Amygdala (tissue), 56 donors: Measurements from ENCODE around the gene BCAS3.

Experiments used
- DNase-seq, 56 donors: peaks; one replicate each; lab custom pipeline; 2025; lab: John Stamatoyannopoulos, UW

Gene BCAS3

DNA sequence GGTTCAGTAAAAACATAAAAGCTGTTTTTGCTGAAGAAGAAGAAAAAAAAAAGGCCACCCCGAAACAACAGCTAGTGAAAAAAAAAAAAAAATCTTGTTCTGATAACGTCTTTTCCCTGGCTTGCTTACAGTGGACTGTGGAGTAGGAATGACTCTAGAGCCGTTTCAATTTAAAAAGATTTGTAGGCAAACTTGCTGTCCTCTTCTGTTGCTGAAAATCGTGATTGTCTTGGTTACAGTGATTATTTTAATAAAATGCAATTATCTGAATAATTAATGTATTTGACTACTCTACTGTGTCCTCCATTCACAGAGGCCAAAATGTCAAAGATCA, 531.4 kb downstream of the BCAS3 start:
- DNase-seq = no peak

DNA sequence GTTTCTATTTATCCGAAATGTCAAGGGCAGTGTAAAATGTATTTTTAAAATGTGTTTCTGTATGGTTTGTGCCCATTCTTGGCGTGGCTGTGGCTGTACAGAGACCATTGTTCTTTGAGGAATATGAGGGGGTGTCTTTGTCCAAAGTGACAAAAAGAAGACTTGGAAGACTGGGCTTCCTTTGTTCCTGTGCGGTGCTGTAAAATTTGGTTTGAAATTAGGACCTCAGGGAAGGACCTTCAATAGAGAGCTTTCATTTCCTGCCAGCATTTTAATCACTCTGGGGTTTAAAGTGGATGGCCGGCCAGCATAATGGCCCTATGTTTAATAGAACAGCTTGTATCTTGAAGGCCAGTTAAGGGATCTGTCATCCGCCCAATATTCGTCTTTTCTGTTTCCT, 531.9 kb downstream of the BCAS3 start:
- peak in 35 of 56 donors; percentile 2 to 65 (median 17) for DNase-seq

DNA sequence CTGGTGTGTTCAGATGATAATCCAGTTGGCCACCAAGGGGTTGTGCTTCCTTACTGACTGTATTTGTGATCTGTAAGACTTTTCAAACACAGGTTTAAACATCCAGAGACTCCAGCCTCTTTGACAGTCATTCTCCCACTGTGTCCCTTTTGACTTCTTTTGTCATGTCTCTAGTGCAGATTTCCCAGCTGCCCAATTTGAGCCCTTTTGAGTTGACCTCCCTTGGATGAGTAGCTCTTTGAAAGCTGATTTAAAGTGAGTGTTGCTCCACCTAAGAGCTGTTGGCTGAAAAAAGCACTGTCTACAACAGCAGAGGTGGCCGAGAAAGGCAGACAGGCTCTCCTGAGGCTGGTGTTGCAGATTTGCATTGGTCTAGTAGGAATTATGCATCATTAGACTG, 533.6 kb downstream of the BCAS3 start:
- no peak for DNase-seq

DNA sequence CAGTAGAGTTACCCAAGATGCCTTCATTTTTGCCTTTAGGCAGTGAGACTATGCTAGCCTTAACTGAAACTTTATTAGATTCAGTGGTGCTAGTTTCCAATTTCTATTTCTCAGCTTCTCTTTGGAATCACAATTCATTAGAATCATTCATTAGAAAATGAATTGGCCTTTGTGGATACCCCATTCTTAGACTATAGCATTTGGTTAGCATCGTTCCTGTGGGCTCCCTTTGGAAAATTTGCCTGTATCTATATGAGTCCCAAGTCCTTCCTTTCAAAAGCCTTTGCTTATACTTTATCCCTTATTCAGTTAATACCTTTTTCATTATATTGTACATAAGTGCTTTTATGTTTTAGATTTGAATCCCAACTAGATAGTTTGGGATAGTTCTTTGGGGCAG, 535.0 kb downstream of the BCAS3 start:
- DNase-seq = no peak

DNA sequence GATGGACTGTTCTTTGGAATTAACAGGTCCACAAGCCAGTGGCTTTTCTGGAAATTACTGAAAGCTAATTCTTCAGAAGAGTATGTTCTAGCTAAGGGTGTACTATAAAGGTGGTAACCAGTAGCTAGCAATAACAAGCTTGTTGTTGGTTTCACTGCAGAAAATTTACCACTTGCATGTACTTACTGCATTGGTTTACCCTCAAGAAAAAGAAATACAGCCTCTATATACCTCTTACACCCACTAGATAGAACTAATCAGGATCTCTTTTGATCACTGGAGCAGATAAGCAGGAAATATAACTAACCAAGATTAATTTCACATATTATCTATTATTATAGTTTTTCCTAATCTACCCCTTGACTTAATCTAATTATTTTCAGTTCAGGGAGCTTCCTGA, 537.1 kb downstream of the BCAS3 start:
- DNase-seq = no peak

DNA sequence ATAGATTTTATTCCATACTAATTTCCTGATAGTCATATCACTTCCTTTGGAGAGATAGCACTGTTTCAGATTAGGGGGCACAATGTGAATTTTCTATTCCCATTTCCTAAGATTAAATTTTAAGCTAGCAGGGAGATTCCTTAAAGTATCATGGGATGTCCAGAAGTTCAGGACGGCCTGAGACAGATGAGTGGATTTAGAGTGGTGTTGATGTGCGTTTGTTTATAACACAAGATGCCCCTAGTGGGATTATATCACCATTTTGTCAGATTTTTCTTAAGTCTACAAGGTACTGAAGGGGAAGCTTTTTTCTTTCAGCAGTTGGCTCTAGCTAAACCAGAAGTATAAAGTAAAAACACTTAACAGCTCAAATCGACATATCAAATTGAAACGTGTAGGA, 538.4 kb downstream of the BCAS3 start:
- no peak for DNase-seq

DNA sequence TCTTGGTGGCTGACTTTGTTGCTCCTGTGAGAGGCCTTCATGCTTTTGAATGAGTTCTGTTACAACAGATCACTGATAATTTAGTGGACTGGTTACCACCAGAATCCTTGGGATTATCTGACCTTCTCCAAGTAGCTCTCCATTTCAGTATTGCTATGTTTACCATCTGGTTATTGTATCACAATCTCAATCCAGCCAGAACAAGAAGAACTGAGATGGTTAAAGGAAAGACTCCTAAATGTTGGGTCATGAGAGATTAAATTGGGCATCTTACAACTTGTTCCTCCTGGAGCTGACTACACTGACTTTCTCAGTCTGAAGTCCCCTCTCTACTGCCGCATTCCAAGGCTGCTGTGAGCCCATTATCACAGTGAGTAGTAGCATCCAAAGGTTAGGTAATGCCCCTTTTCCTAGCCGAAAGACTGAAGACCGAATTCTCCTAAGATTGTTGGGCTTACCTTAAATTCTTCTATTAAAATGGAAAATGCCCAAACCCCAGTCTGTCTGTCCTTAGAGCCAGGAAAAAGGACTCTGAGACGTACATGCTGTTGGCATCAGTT, 540.3 kb downstream of the BCAS3 start:
- DNase-seq = no peak

DNA sequence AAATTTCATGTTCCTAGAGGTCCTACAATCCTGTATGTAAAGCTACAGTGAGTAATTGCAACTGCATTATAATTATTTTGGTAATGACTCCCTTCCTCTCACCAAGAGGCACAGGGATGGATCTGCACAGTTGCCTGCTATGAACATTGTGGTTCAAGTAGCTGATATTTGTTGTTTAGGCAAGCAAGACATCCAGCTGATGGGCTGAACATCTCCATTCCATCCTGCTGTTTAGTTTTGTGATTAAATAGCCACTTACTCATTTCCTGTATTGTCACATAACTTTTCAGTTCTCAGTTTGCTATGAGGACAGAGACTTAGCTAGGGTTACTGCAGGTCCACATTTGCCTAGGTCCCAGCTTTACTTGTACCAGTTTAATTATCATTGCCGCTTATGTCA, 540.8 kb downstream of the BCAS3 start:
- no peak for DNase-seq

DNA sequence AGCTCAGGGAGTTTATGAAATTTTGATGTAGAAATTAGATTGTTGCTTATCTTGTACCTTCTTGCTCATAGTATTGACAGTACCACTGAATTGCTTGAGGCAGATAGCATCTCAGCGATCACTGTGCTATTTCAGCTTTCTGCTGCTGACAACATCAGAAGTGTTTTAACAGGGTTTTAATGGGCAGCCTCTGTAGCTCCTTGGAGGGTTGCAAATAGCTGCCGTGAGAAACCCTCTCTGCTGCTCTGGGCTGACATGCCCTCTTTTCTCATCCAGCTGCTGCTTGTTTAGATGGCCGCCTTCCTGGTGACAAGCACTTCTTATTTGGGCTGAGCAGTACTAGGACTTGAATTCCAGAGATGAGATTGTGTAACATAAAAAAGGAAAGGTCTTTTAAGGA, 541.8 kb downstream of the BCAS3 start:
- DNase-seq = no peak

DNA sequence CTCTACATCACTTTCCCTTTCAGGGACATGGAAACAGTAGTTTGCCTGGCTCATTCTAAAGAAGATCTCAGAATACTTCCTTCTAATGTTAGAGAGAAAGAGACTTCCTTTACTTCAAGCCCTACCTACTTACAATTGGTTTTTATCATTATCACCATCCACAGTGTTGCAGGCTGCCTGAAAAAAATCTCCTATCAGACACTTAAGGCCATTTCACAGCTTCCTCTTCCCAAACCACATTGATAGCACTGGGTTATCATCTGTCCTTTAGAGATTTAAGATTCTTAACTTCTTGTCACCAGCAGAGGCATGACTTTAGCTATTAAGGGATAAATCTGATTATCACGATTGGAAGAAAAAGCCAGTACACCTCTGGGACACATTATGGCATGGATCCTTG, 543.5 kb downstream of the BCAS3 start:
- DNase-seq = no peak

DNA sequence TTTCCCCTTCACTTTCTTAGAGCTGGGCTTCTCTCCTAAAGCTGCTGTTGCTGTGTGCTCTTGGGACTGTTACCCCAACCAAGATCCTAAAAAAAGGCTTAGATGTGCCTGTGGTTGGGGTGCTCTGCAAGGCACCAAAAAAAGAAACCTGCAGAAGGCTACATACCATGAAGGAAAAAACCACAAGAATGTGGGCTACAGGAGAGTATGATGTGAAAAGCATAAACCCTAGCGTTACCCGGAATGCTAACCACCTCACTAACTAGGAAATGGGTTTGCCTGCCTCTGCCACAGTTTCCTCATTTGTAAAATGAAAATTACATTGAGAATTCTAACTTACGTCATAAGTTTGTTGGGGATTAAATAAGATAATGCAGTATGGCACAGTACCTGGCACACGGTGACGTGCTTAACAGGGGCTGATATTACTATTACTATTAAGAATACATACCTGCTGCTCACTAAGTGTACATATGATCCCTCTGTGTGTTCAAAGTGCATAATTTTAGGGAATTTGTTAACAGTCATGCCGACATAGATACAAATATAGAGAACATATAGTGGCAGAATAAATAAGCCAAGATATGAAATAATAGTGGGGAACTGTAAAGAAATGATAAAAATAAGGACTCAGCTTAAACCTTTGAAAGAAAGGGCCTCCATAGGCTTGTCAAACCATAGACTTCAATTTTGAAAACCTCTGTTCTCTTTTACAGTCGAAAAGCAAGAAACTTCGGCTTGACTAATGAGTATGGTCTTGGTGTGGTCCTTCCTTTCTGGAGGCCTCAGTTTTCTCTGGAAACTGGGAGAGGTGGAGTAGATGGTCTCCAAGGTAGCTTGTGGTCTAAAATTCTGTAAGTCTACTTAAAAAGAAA, 544.2 kb downstream of the BCAS3 start:
- no peak for DNase-seq

DNA sequence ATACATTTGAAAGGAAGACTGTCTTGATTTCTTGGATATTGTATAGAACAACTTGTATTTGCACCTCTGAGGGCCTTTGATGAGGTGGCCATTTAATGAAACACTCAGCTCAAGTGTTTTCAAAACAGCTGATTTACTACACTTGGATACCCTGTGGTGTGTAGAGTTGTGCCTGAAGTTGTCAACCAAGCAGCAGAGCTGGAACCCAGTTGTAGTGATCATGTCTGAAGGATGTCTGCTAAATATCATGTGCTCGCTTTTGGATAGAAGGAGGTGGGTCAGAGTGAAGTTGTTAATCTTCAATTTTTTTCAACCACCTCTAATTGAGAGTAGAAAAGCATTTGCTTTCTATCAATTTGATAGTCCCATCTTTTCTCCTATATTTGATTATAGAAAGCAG, 546.1 kb downstream of the BCAS3 start:
- no peak for DNase-seq

DNA sequence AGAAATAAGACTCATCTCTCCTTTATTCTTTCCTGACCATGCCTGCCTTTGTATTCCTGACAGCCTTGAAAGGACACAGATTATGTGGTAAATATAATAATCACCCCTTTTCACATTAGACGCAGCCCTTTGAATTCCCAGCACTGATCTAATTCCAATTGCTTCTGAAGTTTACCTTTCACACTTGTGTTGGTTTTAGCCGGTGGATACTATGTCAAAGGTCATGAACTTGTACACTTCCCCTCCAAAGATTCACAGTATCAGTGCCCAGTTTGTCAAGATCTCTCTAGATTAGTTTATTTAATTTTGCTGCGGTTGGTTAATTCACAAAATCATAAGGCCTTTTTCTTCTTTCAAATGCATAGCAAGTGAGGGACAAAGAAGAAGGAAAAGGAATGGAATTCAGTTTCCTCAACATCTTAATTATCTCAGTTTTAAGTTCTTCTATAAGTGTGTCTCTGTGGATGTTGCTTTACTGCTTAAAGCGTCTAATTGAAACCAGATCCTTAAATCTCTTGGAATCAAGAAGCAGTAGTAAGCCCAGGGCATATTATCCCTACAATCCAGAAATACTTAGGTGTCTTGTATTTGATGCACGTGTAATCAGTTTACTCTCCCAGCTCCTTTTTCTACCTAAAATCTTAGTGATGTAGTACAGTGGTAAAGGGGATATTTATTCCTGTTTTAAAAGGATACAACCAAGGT, 547.7 kb downstream of the BCAS3 start:
- no peak for DNase-seq

DNA sequence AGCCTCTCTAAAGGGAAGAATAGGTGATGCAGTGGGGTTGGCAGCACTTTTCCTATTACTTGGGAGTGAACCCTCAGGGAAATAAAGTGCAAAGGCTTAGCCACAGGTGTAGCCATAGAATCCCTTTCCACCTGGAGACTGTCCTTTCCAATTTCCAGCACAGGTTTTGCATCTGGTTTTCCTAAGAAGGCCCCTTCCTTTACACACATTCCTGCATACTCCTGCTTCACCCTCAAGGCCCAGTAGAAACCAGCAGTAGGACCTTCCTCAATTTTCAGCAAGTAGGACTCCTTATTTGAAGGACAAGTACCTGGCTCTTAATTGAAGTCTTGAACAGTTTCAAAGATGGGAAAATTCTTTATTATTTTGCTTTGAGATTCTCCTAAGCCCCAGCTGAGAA, 550.2 kb downstream of the BCAS3 start:
- no peak for DNase-seq

DNA sequence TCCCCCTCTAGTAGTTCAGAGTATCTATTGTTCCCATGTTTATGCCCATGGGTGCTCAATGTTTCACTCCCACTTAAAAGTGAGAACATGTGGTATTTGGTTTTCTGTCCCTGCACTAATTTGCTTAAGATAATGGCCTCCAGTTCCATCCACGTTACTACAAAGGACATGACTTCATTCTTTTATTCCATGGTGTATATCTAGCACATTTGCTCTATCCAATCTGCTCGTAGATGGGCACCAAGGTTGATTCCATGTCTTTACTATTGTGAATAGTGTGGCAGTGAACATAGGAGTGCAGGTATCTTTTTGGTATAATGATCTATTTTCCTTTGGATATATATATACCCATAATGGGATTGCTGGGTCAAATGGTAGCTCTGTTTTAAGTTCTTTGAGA, 552.8 kb downstream of the BCAS3 start:
- DNase-seq = no peak

DNA sequence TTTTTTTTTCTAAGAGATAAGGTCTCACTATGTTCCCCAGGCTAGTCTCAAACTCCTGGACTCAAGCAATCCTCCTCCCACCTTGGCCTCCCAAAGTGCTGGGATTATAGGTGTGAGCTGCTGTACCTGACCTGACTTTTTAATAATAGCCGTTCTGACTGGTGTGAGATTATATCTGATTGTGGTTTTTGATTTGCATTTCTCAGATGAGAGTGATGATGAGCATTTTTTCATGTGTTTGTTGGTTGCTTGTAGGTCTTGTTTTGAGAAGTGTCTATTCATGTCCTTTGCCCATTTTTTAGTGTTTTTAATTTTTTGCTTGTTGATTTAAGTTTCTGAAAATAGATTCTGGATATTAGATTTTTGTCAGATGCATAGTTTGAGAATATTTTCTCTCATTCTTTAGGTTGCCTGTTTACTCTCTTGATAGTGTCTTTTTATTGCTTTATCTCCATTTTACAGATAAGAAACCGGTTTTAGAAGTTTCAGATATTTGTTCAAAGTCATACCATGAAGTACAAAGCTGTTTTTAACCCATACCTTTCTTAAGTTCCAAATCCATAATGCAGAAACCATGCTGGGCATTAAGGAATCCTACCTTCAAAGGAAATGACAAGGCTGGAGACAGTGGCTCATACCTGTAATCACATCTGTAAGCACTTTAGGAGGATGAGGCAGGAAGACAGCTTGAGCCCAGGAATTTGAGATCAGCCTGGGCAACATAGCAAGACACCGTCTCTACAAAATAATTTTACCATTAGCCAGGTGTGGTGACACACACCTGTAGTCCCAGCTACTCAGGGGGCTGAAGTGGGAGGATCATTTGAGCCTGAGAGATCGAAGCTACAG, 553.5 kb downstream of the BCAS3 start:
- no peak for DNase-seq

DNA sequence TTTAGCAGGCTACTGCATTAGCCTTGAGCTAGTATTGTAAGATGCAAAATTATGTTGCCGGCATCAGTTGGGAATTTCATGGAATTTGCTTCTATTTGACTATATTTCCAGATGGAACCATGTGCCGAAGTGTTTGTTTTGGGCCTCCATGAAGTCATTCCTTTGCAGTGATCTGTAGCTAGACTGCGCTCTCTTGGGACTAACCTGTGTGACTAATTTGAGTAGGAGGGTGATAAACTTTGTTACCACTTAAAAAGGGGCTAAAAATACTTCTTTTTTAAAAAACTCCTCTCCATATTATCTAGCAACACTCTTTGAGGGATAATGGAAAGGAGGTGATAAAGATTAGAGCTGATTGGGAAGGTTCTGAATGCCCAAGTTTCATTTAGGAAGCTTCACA, 555.2 kb downstream of the BCAS3 start:
- DNase-seq = no peak

DNA sequence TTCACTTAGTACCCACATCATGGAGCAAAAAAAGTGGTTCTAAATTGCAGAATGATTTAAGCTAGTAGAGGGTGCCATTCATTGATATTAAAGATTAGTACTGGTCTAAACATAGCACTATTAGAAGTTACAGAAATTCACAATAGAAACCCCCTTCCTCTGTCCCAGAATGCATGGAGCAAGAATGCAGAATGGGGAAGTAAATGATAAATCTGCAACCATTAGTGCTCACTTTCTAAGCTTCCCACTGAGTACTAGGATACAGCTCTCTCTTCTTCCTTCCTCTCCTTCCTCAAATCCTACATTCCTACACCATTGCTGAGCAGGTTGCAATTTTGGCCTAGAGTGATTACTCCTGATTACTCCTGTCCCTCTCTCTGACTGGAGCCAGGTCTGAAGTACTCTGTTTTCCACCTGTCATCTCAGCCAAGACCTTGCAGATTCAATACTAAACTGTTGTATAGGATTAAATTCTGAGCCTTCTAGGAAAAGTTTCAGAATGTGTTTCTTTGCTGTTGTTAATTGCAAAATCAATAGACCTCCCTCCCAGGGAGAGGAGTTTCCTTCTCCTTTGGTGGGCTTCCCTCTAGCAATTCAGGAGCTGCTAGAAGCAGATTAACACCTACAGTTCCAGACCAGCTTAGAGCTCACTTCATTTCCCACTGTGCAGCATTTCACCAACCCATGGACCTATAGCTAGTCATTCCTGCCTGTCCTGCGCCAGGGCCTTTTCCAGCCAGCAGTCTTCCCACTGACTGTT, 556.5 kb downstream of the BCAS3 start:
- no peak for DNase-seq

DNA sequence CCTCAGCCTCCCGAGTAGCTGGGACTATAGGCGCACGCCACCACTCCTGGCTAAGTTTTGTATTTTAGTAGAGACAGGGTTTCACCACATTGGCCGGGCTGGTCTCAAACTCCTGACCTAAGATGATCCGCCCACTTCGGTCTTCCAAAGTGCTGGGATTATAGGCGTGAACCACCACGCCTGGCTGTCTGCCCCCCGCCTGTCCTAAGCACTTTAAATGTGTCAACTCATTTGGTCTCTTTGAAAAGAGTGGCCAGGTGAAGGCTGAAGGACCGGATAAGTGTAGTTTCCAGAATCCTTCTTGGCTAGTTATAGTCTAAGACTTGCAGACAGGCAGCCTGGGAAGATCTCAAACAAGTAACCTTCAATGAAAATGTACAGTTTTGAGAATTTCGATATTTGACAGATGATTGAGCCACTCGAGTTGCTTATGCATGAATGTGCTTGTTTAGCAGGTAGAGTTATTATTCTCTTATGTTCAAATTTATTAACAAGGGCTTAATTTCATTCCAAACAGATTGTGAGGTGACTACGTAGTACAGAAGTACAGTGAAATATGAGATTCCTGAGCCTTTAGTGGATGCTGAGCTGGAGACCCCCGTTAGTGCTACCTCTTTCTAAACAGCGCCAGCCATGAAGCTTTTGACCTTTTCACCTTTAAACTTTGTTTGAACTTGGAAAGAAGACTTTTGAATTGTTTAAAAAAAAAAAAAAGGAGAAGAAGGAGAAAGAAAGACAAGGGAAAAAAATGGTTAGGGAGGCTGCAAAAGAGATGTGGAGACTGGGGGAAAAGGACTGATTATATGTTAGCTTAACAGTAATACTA, 557.6 kb downstream of the BCAS3 start:
- no peak for DNase-seq
